NCI-H187 (cell line): ENCODE results near the gene CDH5.

ENCODE experiments used
- DNase-seq, 2 experiments: peaks; one replicate each; lab custom pipeline; 2025; lab: John Stamatoyannopoulos, UW

Gene CDH5

DNA sequence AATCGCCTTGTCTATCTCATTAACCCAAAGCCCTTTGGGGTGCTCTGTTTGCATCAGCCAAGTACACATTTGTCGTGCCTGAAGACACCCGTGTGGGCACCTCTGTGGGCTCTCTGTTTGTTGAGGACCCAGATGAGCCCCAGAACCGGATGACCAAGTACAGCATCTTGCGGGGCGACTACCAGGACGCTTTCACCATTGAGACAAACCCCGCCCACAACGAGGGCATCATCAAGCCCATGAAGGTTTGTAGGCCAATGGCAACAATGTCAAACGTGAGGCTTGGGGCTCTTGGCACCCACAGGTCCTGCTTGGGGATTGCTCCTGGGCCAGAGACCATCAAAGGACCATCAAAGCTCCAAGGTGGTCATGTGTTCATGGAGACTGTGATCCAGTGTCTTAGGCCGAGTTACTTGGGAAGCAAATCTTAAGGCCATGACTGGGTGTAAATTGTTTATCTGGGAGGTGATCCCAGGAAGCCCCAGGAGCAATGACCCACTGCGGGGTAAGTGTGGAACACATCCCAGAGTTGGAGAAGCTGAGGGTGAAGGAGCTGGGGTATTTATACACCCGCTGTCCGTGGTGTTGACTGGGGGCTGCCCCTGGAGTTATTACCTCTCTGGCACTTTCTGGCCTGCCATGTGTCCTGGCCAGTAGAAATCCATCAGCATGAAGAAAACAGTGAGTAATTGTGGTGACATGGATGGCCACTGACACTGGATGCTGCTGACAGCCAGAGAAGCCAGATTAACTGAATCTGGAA, 24.0 kb downstream of the CDH5 start:
- DNase-seq: no peak

- DNase-seq: no peak
These were observed 25.5 kb downstream of the CDH5 start for GRCh38 chr16:66391726-66392670.

DNA sequence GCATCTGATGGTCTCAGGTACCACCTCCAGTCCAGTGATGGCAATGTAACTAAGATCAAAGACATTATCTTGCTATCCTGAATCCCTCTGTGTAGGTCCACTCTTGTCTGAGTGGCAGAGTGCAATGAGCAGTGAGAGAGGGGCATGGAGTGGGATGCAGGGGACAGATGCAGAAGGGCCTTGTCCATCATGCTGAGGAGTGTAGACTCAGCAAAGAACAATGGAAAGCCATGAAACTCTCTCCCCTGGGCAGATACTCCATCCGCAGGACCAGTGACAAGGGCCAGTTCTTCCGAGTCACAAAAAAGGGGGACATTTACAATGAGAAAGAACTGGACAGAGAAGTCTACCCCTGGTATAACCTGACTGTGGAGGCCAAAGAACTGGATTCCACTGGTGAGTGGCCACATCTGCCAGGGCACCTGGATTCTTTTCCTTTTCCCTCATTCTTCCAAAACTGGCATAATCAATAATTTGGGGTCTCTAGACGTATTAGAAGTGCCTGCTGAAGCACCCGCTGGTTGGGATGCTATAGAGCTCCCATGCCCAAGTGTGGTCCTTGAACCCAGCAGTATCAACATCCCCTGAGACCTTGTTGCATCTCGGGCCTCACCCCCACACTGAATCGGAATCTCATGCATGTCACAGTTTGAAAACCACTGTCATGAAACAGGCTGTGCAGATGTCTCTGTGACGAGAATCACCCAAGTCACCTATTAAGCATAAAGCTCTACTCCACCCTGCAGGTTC, 29.5 kb downstream of the CDH5 start:
- no peak for DNase-seq

DNA sequence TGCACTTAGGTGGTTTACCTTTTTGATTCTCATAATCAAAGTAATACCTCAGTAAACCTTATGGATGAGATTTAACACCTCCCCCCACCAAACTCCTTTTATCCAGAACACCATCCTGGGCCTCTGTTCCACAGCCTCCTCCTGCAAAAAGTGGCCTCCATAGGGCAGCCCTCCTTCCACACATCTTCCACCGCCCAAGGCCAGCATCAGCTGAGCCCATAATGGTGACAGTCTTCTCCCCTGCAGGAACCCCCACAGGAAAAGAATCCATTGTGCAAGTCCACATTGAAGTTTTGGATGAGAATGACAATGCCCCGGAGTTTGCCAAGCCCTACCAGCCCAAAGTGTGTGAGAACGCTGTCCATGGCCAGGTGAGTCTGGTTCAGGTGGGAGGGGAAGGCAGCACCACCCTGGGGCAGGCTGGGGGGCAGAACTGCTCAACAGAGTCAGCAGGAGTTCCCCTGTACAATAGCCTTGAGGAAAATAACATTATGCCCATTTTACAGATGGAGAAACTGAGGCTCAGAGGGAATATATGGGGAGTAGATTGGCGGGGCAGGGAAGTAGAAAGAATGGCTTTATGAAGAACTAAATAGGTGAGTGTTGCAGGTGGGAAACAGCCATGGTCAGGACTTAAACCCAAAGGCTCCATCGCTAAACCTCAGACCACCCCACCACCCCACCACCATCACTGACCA, 31.4 kb downstream of the CDH5 start:
- no peak for DNase-seq

- DNase-seq: no peak
These were observed 32.5 kb downstream of the CDH5 start for GRCh38 chr16:66399031-66399430.

GRCh38 chr16:66399930-66400329, 33.4 kb downstream of the CDH5 start:
- no peak for DNase-seq

DNA sequence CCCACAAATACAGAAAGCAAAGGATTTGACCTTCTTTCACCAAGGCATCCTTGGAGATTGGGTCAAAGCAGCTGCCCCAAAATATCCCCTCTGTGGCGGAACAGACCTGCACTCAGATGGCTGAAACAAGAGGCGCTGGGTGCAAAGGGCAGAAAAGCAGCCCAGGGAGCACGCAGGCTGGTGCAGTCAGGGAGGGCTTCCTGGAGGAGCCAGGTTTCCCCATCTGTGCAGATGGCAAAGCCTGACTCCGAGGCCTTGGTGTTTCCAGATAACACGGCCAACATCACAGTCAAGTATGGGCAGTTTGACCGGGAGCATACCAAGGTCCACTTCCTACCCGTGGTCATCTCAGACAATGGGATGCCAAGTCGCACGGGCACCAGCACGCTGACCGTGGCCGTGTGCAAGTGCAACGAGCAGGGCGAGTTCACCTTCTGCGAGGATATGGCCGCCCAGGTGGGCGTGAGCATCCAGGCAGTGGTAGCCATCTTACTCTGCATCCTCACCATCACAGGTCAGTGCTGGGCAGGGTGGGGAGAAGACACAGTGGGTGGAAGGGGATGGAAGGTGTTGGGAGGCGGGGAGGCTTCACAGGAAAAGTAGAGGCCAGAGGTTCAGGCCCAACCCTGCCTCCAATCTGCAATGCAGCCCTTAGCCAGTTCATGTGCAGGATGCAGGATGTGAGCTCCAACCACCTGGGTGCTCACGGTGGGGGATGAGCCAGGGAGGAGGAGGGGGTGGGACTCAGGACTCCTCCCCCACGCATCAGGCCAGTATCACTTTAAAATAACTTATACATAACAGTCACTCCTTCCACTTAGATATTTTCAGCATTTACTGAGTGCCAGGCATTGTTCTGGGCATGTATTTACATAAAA, 34.3 kb downstream of the CDH5 start:
- no peak for DNase-seq

DNA sequence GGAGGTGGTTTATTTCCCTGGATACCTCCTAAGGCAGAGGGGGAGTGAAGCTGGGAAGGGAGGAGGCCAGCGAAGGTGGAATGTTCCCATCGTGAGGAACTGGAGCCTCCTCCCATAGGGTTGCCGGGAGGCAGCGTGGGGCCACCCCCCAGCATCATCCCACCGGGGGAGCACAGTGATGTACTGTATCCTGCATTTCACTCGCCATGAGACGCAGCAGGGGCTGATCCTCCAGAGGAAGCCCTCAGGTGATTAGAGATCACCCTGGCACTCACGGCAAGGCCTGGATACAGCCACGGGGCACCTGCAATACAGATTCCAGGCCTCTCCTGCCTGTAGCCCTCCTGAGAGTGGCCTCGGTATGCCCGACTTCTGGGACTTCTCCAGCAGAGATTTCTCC, 35.1 kb downstream of the CDH5 start:
- no peak for DNase-seq

DNA sequence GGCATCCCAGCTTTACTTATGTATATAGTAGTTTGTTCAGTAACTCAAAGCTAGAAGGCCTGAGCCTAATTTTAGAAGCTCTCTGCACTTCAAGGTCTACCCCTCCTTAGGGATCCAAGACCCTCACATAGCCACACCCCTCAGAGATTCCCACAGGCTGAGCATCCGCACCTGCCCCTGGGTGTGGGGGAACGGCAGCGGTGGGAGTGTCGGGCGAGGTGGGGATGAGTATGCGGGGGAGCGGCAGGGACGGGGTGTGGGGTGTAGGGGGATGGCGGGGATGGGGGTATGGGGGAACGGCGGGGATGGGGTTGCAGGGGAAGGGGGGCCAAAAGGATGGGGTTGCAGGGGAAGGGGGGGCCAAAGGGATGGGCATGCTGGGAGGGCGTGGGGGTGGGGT, 35.7 kb downstream of the CDH5 start:
- no peak for DNase-seq

GRCh38 chr16:66402591-66403230, 36.2 kb downstream of the CDH5 start:
- no peak for DNase-seq

GRCh38 chr16:66403531-66404145, 37.1 kb downstream of the CDH5 start:
- no peak for DNase-seq

DNA sequence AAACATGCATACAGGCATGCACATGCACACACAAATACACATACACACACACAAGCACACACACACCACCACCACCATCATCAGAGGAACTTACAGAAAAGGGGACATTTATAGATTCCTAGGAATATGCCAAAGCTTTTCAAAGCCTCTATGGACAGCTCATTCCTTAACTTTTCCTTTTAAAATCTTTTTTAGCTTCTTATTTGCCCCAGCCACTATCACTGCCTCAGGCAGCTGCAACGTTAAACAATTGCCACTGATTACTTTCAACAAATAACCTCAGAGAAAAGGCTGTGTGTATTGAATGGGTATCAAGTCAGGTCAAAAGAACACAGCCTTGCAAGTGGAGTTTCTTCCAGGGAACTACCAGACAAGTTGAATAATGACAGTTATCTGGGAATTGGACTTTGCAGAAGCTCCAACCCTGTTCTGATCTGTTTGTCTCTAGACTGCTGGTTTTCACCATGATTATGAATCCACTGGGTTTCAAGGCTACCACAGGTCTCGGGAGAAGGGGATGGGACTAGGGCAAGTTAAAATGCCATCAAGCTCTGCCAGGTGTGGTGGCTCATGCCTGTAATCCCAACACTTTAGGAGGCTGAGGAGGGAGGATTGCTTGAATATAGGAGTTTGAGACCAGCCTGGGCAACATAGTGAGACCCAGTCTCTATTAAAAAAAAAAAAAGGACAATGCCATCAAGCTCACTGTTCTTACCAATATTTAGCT, 38.7 kb downstream of the CDH5 start:
- no peak for DNase-seq

DNA sequence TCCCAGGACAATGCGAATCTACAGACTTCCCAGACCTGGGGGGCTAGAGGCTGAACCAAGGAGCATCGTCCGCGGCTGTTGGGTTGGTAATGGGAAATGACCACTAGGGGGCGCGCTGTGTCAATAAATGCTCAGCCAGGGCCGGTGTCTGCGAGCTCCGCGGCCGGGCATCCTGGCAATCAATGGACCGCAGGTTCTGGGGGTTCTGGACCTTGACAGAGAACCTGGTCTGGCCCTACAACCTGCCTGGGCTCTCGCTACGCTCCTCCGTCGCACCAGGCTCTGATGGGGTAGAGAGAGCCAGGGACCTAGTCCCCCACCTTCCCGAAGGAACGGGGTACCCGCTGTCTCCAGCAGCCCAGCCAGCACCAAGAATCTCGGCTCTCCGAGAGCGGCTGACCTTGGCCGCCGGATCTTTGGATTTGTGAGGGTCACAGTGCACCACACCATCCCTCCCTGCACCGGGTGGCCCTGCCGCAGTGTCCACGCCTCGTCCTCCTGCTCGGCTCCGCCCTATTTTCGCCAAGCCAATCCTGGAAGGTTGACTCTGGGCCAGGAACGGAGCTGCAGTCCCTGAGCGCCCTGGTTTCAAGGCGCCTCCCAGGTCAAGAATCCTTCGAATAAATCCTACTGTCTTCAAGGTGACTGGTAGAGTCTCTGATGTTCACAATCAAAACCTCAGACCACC, 40.2 kb downstream of the CDH5 start:
- DNase-seq: peak; percentile 21

DNA sequence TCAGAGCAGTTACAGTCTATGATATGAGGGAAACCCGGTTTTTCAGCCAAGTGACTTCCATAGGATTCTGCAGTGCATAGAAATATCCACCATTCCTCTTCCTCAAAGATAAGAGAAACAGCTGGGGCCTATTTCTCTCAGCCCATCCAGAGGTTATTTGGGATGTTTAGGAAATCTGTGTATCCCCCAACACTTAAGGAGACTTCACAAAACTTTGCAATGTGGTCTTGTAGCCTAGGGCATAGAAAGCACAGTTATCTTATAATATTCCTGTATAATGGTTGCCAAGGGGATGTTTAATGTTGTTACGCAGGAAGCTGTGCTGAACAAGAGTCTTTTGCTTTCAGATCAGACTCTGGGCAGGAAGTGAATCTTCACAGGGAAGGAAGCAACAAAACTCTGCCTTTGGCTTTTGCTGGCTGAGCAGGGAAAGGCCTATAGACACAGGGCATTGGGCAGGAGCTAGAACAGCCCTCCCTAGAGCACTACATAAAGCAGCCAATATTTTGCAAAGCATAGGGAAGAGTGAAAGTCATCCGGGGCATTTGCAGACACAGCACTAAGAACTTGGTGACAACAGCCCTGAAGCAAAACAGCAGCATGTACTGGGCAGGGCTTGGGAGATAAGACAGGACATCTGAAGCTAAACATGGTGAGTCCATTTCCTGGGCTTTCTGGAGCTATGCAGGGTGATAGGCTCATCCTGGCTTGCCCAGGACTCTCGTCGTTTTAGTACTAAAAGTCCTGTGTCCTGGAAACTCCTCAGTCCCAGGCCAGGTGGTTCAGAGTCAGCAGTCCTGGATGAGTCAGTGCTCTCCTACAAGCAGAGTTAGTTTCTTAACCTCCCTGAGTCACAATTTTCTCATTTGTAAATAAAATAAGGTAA, 41.9 kb downstream of the CDH5 start:
- DNase-seq: no peak

- DNase-seq: no peak
These were observed 42.7 kb downstream of the CDH5 start for GRCh38 chr16:66409156-66409555.

DNA sequence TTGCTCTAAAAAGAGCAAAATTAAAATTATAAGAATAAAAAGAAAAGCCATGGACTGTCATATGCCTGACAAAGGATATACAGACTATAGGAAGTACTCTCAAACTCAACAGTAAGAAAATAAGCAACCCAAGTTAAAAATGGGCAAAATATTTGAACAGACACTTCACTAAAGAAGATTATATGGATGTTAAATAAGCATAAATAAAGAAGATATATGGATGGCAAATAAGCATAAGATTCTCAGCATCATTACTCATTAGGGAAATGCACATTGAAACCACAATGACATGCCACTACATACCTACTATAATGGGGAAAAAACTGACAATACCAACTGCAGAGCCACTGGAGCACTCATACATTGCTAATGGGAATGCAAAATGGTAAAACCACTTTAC, 45.7 kb downstream of the CDH5 start:
- DNase-seq: no peak

DNA sequence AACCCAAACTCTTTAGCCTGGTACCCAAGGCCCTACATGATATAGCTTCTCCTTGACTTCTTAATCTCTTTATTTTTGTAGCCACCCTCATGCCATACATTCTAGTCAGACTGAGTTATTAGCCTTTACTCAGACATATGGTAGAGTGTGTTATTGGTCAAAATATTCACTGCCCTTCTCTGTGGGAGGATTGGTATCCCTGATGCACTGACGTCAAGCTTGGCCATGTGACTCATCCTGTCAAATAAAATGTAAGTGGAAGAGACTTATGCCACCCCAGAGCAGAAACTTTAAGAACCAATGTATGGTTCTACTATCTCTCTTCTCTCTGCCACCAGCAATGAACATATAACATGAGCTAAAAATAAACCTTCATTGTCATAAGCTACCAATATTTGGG, 48.4 kb downstream of the CDH5 start:
- DNase-seq: no peak

DNA sequence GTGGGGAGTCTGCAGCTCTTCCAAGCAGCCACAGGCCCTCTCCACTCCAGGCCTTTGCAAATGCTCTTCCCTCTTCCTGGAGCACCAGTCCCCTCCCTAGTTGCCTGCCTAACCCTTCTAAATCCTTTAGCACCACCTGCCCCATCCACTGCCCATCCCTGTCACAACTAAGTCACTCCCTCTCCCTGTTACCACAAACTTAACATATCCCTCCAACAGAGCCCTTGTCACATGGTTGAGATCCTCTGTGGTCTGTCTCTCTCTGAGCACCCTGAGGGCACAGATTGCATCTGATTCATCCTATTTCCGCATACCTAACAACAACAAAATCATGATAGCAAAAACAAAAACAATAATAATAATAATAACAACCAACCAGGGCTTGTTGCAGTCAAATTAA, 49.6 kb downstream of the CDH5 start:
- DNase-seq: no peak
